HG02852 (cell line): ENCODE measurements around the gene ARFGEF2.
"Not testable (repeated sequence)": the region's sequence is repeated elsewhere in the genome, so short reads cannot be mapped to it uniquely, and the experiment has no call there.

Source experiments
- ATAC-seq: cut with Tn5 transposase; IDR thresholded peaks from one replicate; pipeline ENCODE4 v1.9.1; 2021; ENCODE audit warnings: mild to moderate bottlenecking, moderate library complexity; ENCODE audit not compliant: unreplicated experiment

Gene ARFGEF2

GRCh38 chr20:49046087-49046900 is 124.8 kb downstream of the ARFGEF2 start, which contains the start of gene CSE1L:
CSE1L (plus strand) TSS chr20:49046312; CDS start chr20:49058464, 12,152 bp downstream.
- ATAC-seq = peak; percentile 87

DNA sequence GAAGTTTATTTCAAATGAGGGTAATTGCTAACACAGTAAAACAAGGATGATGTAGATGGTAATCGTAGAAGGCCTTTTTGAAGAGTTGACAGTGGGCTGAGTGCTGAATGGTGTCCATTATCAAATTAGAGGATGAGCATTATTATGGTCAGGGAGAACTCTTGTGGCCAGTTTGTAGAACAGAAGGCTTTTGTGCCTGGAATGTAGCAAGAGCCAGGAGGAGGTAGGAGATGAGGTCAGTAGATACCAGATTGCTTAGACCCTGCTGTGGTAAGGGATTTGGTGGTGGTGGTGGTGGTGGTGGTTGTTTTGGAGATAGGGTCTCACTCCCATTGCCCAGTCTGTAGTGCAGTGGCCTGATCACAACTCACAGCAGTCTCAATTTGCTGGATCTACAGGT is 130.8 kb downstream of the ARFGEF2 start:
- ATAC-seq = no peak

DNA sequence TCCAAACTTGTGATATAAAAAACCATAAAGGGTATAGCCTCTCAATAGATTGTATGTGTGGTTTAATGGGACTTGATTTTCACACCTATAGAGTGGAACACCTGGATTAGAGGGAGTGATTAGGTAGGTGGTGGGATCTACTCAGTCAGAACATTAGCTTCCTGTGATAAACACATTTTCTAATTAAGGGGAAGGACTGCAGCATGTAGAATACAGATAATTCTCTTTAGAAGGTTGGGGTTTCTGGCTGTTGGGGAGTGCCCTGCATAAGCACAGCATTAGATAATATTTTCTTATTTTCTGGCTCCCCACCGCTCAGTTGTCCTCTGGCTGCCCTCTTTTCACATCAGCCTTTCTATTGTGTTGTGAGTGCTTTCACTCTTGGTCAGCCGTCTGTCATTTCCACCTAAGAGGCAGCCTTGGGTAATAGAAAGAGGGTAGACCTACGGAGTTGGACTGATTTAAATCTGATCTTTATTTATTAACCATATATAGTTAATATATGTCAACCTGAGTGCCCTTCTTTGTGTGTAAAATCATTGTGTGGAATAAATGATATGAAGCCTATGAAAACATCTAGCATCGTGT is 132.6 kb downstream of the ARFGEF2 start:
- no peak for ATAC-seq

DNA sequence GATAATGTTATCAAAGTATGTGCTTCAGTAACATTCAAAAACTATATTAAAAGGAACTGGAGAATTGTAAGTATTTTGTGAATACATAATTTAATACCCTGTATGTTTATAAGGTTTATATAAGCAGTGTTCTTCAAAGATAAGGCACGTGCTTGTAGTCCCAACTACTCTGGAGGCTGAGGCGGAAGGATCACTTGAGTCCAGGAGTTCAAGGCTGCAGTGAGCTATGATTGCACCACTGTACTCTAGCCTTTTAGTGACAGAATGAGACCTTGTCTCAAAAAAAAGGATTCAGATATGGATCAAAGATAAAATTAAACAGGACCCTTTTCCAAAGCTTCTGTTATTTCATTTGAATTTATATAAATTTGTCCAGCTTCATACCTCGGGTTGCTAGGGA is 141.8 kb downstream of the ARFGEF2 start:
- ATAC-seq = no peak

GRCh38 chr20:49074521-49074920 is 153.0 kb downstream of the ARFGEF2 start:
- no peak for ATAC-seq

- no peak for ATAC-seq
These were observed 156.8 kb downstream of the ARFGEF2 start for GRCh38 chr20:49078310-49078709.

DNA sequence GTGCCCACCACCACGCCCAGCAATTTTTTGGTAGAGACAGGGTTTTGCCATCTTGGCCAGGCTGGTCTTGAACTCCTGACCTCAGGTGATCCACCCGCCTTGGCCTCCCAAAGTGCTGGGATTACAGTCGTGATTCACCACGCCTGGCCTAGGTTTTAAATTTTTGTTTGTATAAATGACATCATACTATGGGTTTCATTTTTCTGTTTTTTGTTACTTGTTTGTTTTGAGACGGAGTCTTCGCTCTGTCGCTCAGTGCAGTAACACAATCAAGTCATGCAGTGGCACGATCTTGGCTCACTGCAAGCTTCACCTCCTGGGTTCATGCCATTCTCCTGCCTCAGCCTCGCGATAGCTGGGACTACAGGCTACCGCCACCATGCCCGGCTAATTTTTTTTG is 160.8 kb downstream of the ARFGEF2 start:
- ATAC-seq = not testable (repeated sequence)
